HG02642 (cell line): ENCODE results near the gene PTGER1.

ENCODE experiments used
- ATAC-seq: cut with Tn5 transposase; IDR thresholded peaks from one replicate; pipeline ENCODE4 v1.9.1; 2021; ENCODE audit warnings: mild to moderate bottlenecking; ENCODE audit not compliant: unreplicated experiment, poor library complexity

PTGER1 gene

DNA sequence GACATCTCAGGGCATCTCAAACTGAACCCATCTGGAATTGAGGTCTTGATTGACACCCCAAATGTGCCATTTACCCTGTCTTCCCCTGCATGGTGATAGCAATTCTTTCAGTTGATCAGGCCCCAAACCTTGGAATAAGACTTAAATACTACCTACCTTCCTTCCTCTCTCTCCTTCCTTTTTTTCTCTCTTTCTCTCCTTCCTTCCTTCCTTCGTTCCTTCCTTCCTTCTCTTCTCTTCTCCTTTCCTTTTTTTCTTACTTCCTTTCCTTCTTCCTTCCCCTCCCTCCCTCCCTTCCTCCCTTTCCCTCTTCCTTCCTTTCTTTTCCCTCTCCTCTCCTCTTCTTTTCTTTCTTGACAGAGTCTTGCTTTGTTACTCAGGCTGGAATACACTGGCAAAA lies 28.1 kb upstream of the PTGER1 start:
- no peak for ATAC-seq

DNA sequence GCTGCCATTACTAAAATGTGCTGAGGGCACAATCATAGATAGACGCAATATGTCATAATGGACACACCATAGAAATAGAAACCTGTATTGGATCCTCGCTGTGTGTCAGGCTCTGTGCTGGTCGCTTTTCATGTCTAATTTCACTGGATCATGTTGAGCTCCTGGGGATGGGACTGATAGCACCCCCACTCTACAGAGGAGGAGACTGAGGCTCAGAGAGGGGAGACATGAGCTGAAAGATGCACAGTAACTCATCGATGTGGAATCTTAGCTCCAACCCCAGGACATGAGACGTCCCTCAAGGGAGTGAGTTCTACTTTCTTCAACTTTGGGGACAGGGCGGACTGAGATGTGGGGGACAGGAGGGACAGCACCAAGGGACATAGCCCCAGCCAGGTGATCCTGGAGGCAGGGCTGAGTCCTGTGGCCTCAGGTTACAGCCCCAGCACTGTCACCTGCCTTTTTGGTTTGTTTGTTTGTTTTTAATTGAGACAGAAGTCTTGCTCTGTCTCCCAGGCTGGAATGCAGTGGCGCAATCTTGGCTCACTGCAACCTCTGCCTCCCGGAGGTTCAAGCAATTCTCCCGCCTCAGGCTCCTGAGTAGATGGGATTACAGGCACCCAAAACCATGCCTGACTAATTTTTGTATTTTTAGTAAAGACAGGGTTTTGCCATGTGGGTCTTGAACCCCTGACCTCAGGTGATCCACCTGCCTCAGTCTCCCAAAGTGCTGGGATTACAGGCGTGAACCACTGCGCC lies 27.4 kb upstream of the PTGER1 start:
- ATAC-seq, result no peak

DNA sequence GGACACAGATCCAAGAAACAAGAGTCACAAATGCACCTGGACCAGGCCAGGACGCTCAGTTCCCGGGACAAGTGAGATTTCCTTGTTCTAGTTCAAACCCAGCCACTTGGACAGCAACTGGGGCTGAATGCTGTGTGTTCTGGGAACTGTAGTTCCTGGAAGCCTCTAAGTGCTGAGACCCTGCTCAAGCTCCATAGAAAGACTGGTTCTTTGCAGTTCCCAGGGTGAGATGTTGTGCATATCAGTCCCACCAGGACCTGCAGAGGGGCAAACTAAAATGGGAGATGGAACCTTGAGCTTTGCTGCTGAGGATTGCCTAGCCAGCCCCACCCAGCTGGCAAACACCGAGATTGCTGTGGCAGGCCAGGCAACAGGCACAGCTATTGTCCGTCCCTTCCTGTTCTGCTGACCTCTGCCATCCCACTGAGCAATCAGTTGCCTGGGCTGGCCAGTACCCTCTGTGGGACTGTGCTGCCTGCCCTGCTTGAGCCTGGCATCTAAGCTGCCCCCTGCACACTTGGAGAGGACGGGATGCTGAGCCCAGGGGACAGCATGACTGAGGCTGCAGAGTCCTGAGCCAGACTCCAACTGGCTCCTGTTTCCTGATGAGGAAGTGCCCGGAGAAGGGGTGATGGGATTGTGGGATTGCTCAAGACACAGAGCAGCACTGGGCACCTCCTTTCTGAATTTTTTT lies 22.2 kb upstream of the PTGER1 start:
- no peak for ATAC-seq

DNA sequence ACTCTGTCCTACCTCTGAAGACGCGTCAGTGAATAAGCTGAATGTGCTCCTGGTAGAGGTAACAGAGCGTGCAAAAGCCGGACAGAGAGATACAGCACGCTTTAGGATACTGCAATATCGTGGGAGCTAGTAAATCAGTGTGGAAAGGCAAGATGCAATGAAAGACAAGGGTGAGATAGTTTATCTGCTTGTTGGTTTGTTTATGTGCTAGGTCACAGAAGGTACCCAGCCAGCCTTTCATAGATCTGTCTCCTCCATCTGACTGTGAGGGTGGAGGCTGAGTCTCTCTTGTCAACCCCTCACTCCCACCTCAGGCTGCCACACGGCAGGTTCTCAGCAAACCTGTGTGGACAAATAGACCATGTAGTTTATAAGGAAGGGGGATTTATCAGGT lies 21.7 kb upstream of the PTGER1 start:
- no peak for ATAC-seq

GRCh38 chr19:14496029-14496833 lies 21.1 kb upstream of the PTGER1 start, which contains the start of gene GIPC1:
Gene GIPC1, minus strand, starts transcription at chr19:14496127. Its CDS starts 13,151 bp downstream, at chr19:14482976.
- peak; percentile 85 for ATAC-seq

DNA sequence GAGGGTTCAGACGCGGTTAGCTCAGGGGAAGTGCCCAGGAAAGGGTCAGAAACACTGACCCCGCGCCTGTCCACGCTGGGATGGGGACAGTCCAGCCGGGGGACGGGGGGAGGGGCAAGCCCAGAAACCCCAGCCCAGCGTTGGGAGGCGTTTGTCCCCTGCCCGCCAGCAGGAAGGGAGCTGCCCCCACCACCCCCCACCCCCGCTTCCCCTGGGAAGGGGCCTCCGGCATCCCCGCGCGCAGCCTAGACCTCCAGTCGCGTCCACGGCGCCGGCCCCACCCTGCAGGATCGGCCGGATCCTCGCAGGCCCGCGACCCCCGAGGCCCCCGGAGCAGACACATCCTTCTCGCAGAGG lies 20.5 kb upstream of the PTGER1 start:
- peak; percentile 28 for ATAC-seq

DNA sequence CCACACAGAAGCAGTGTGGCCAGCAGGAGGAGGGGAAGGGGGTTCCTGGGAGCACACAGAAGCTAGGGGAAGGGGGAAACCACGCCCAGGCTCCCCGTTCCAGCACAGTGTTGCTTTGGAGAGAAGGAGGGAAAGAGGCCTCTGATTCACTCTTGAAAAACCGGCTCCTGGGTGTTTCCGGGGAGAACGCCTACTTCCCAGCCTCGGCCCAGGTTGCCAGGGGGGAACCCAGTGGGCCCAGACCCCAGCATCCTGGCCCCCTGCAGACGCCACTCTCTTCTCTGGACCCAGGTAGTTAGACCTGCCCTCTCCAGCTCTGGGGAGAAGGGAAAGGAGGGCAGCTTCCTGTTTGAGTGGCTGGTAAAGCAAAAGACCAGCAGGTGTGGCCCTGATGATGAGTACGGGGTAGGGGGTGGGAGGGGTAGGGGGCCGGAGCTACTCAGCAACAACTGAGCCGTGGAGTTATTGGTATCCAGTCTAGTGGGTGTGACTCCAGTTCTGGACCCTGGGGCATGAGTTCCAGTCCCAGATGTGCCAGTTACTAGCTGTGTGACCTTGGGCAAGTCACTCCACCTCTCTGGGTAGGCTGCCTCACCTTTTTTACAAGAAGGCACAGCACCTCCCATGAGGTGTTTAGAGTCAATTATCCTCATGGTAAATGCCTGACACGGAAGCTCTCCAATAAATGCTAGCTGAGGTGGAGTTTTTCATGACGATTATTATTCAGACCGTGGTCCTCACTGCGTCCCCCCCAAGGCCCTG lies 19.9 kb upstream of the PTGER1 start:
- no peak for ATAC-seq

- no peak for ATAC-seq
Observed at GRCh38 chr19:14494411-14494810, 19.3 kb upstream of the PTGER1 start.

- ATAC-seq, result no peak
Observed at GRCh38 chr19:14492756-14493337, 17.7 kb upstream of the PTGER1 start.

DNA sequence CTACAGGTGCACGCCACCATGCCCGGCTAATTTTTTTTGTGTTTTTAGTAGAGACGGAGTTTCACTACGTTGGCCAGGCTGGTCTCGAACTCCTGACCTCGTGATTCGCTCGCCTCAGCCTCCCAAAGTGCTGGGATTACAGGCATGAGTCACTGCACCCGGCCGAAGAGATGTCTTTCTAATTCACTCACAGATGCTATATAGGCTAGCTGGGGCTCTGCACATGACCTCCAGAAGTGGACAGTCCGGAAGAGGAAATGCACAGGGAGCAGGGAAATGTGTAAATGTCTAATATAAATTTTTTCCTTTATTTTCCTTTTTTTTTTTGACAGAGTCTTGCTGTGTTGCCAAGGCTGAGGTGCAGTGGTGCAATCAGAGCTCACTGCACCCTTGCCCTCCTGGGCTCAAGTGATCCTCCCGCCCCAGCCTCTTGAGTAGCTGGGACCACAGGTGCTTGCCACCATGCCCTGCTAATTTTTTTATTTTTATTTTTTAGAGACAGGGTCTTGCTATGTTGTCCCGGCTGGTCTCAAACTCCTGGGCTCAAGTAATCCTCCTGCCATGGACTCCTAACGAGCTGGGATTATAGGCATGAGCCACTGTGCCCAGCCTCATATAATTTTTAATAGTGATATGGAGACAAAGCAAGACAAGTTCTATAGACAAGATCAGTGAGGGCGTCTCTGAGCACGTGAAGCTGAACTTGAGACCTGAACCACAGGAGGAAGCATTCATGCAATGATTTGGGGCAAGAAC lies 12.4 kb upstream of the PTGER1 start:
- ATAC-seq, result no peak

- no peak for ATAC-seq
Observed at GRCh38 chr19:14482172-14482941, 7.2 kb upstream of the PTGER1 start.

- ATAC-seq, result no peak
Observed at GRCh38 chr19:14480700-14481079, 5.5 kb upstream of the PTGER1 start.

GRCh38 chr19:14479975-14480699 lies 5.0 kb upstream of the PTGER1 start:
- no peak for ATAC-seq

DNA sequence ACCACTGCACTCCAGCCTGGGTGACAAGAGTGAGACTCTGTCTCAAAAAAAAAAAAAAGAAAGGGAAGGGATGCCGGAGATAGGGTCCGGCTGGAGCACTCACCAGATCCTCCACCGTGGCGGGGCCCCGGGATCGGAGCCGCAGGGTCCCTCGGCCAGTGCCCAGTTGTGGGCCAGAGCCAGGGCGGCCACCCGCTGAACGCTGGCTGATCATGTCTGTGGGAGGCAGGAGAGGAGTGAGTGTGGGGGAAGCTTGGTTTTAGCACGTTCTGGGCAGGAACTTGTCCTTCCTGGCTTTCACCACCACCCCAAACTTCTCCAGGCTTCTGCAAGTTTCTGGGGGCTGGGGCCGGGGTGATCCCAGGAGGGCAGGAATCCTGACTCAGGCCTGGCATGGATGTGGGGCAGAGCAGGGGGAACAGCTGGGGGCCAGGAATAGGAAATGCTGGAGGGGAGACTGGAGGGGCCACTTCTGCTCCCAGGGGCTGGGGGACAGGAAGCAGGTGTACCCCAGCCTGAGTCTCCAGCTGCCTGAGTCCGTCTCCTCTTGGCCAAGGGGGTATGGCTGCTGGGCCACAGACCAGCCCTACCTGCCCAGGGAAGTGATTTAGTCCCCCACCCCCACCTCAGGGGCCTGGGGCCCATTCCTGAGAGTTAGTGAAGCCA lies 4.3 kb upstream of the PTGER1 start:
- ATAC-seq, result no peak

DNA sequence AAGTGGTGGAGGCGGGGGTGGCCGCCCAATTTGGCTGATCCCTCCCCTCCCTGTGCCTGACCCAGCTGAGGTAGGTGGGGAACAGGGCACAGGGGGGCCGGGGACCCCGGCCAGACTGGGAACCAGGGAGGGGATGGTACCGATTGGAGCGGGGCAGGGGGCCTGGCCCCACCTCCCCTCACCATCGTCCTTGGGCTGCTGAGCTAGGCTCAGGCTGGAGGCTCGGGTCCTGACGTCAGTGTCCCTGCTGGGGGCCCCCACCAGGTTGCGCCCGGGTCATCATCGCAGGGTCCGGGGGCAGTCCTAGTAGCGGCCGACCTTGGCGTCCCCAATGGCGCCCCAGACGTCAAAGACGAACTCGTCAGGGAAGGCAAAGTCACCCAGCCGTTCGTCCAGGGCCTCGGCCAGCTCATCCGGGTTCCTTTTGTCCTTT lies 3.0 kb upstream of the PTGER1 start:
- no peak for ATAC-seq

DNA sequence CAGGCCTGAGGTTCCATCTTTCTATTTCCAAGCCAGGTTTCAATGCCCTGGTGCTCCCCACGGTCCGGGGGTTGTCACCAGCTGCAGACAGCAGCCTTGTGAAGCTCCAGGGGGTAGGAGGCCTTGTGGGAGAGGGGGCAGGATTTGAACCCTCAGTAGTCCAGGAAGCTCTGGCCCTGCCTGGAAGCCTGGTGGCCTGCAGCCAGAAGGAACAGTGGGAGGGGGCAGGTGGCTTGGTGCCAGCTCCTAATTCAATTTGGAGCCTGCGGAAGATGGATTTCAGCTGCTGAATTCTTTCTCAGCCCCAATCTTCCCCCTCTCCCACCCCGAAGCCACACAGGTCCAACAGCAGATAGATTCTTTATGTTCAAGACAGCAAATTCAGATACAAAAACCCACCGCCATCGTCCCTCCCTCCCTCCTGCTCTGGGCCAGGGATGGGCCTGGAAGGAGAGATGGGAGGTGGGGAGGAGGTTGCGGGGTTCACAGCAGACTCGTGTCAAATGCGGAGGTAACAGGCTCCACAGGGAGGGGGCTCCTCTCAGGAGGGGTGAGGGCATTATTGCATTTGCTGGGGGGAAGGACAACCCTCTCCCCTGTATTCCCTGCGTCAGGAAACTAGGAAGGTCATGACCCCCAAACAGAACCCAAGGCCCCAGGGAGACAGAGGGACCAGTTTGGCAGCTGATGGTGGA lies 2.4 kb upstream of the PTGER1 start:
- ATAC-seq, result no peak
